ENCODE data around the gene GALNT9.

- TF ChIP-seq, protein P1, sequence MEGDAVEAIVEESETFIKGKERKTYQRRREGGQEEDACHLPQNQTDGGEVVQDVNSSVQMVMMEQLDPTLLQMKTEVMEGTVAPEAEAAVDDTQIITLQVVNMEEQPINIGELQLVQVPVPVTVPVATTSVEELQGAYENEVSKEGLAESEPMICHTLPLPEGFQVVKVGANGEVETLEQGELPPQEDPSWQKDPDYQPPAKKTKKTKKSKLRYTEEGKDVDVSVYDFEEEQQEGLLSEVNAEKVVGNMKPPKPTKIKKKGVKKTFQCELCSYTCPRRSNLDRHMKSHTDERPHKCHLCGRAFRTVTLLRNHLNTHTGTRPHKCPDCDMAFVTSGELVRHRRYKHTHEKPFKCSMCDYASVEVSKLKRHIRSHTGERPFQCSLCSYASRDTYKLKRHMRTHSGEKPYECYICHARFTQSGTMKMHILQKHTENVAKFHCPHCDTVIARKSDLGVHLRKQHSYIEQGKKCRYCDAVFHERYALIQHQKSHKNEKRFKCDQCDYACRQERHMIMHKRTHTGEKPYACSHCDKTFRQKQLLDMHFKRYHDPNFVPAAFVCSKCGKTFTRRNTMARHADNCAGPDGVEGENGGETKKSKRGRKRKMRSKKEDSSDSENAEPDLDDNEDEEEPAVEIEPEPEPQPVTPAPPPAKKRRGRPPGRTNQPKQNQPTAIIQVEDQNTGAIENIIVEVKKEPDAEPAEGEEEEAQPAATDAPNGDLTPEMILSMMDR (IDR thresholded peaks at IDR 0.05) = no peak
- TF ChIP-seq EP300 (IDR thresholded peaks at IDR 0.05) = no peak
These were observed 147.7 kb downstream of the GALNT9 start for GRCh38 chr12:132181570-132182200.

Measured in tibial nerve (tissue), 4 donors.